Measurements from ENCODE around the gene NGEF.

The NGEF gene

GRCh38 chr2:232942831-232943230, 70.2 kb downstream of the NGEF start:
- Histone ChIP-seq H3F3A (ENCODE audit: insufficient read depth, low read length) (no peaks in the 10 kb centered on the region), H3K9me3 (ENCODE audit: low read length) (no peaks in the 10 kb centered on the region), H2AFZ (ENCODE audit: low read length) (no peak overlapping the region), H3K9ac (ENCODE audit: low read length) (no peak overlapping the region), H3K27me3 (ENCODE audit: insufficient read depth, low read length) (no peaks in the 10 kb centered on the region; the same call in 1 of the 2 replicates), H3K36me3 (ENCODE audit: insufficient read depth, low read length) (no peaks in the 10 kb centered on the region), H3K4me3 (ENCODE audit: low read depth, low read length, poor library complexity, severe bottlenecking) (no peak overlapping the region), H3K79me2 (ENCODE audit: insufficient read depth, low read length) (no peaks in the 10 kb centered on the region), H4K20me1 (ENCODE audit: insufficient read depth, low read length) (no peaks in the 10 kb centered on the region), H3K27ac (ENCODE audit: low read depth, low read length, poor library complexity, severe bottlenecking) (no peak overlapping the region), H3K4me1 (ENCODE audit: insufficient read depth, low read length, severe bottlenecking) (no peaks in the 10 kb centered on the region), H3K4me2 (ENCODE audit: low read length) (no peak overlapping the region), H3K9me2 (ENCODE audit: low read depth, low read length) (no peaks in the 10 kb centered on the region)
- TF ChIP-seq EZH2 (IDR thresholded peaks at IDR 0.05; ENCODE audit: borderline replicate concordance, low read length) (no peak), CTCF (IDR thresholded peaks at IDR 0.05; ENCODE audit: low read length) (no peak)

DNA sequence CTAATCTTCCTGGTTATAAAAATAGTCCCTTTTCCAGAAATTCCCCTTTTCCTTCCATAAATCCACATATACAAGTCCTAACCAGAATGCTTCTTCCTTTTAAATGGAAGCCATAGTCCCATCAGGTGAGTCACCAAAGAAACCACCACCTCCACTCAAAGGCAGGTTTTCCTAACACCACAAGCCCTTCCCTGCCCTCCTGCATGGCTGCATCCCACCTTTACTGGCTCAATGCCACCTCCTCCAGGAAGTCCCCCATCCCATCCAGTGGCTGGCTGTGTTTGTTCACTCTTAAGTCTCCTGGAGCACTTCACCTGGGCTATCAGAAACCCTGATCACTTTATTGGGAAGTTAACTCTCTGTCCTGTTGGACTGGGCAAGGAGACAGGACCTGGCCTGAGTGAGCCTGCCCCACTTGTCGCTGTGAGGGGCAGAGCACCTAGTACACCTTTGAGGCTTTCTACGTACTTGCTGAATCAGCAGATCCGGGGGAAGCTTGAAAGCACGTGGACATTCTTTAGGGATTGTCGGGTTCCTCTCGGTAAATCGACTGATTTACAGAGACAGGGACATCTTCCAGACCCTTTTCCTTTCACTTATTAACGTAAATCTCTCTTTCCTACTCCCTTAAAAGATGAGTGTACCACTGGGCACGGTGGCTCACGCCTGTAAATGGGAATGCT, 71.0 kb downstream of the NGEF start:
- H3K27me3 ChIP-seq (ENCODE audit: insufficient read depth, low read length), result no peaks in the 10 kb centered on the region; the same call in 1 of the 2 replicates
- no peaks in the 10 kb centered on the region for H4K20me1 ChIP-seq (ENCODE audit: insufficient read depth, low read length)
- no peak overlapping the region for H3K4me3 ChIP-seq (ENCODE audit: low read depth, low read length, poor library complexity, severe bottlenecking)
- no peaks in the 10 kb centered on the region for H3K4me1 ChIP-seq (ENCODE audit: insufficient read depth, low read length, severe bottlenecking)
- TF ChIP-seq CTCF (IDR thresholded peaks at IDR 0.05; ENCODE audit: low read length), result no peak
- TF ChIP-seq EZH2 (IDR thresholded peaks at IDR 0.05; ENCODE audit: borderline replicate concordance, low read length), result no peak
- no peak overlapping the region for H3K9ac ChIP-seq (ENCODE audit: low read length)
- H3K4me2 ChIP-seq (ENCODE audit: low read length), result no peak overlapping the region
- H2AFZ ChIP-seq (ENCODE audit: low read length), result no peak overlapping the region
- no peaks in the 10 kb centered on the region for H3K9me3 ChIP-seq (ENCODE audit: low read length)
- H3K79me2 ChIP-seq (ENCODE audit: insufficient read depth, low read length), result no peaks in the 10 kb centered on the region
- H3K9me2 ChIP-seq (ENCODE audit: low read depth, low read length), result no peaks in the 10 kb centered on the region
- no peak overlapping the region for H3K27ac ChIP-seq (ENCODE audit: low read depth, low read length, poor library complexity, severe bottlenecking)
- H3F3A ChIP-seq (ENCODE audit: insufficient read depth, low read length), result no peaks in the 10 kb centered on the region
- H3K36me3 ChIP-seq (ENCODE audit: insufficient read depth, low read length), result no peaks in the 10 kb centered on the region

DNA sequence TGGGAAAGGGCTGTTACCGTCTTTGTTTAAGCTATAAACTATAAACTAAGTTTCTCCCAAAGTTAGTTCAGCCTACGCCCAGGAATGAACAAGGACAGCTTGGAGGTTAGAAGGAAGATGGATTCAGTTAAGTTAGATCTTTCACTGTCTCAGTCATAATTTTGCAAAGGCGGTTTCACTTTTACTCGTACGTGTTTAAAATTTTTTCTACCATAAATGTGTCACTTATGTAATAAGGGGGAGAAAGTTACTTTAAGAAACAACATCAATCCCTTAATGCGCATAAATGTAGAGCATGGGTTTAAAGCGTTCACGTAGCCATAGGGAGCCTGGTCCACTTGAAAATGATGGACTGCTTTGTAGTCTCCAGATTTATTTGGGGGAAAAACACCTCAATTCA, 71.7 kb downstream of the NGEF start:
- Histone ChIP-seq H3K36me3 (ENCODE audit: insufficient read depth, low read length) (no peaks in the 10 kb centered on the region), H2AFZ (ENCODE audit: low read length) (no peak overlapping the region), H3K9ac (ENCODE audit: low read length) (no peak overlapping the region), H3K4me3 (ENCODE audit: low read depth, low read length, poor library complexity, severe bottlenecking) (no peak overlapping the region), H3K79me2 (ENCODE audit: insufficient read depth, low read length) (no peaks in the 10 kb centered on the region), H3F3A (ENCODE audit: insufficient read depth, low read length) (no peaks in the 10 kb centered on the region), H4K20me1 (ENCODE audit: insufficient read depth, low read length) (no peaks in the 10 kb centered on the region), H3K4me2 (ENCODE audit: low read length) (no peak overlapping the region), H3K9me3 (ENCODE audit: low read length) (no peaks in the 10 kb centered on the region), H3K9me2 (ENCODE audit: low read depth, low read length) (no peaks in the 10 kb centered on the region), H3K27ac (ENCODE audit: low read depth, low read length, poor library complexity, severe bottlenecking) (no peak overlapping the region), H3K27me3 (ENCODE audit: insufficient read depth, low read length) (no peaks in the 10 kb centered on the region; the same call in 1 of the 2 replicates), H3K4me1 (ENCODE audit: insufficient read depth, low read length, severe bottlenecking) (no peaks in the 10 kb centered on the region)
- TF ChIP-seq CTCF (IDR thresholded peaks at IDR 0.05; ENCODE audit: low read length) (no peak), EZH2 (IDR thresholded peaks at IDR 0.05; ENCODE audit: borderline replicate concordance, low read length) (no peak)

Data from OCI-LY1 (cell line).